Neural cell (in vitro differentiated cells): ENCODE measurements around the gene AGPAT3. TPM values are rescaled to one million over a fixed set of nuclear protein-coding genes. Genes with fewer than 3 reads are reported as not detected.

ENCODE experiments used
- H2AFZ ChIP-seq: fragments of 200-600, 300-800 bp; sonication (generic), shearing (Covaris generic); 2 replicates; pipeline ENCODE4 v1.6.0; 2014; ENCODE audit warnings: low read depth, mild to moderate bottlenecking, antibody characterized with exemption, low read length, moderate library complexity
- H3F3A ChIP-seq: fragments of 200-600 bp; shearing (Covaris generic); 2 replicates; pipeline ENCODE4 v1.6.1; 2016; ENCODE audit warnings: mild to moderate bottlenecking, moderate library complexity, mixed read lengths, antibody characterized with exemption, low read length; ENCODE audit not compliant: insufficient read depth, poor library complexity, severe bottlenecking
- H3K27ac ChIP-seq: fragments of 200-600, 300-800 bp; sonication (generic), shearing (Covaris generic); 2 replicates; pipeline ENCODE4 v1.5.1; 2014; ENCODE audit warnings: mild to moderate bottlenecking, low read length, moderate library complexity
- H3K27me3 ChIP-seq: fragments of 300-800, 200-600 bp; sonication (generic), shearing (Covaris generic); 2 replicates; pipeline ENCODE4 v1.6.0; 2014; ENCODE audit warnings: mild to moderate bottlenecking, low read depth, low read length, moderate library complexity; ENCODE audit not compliant: insufficient read depth
- H3K36me3 ChIP-seq: fragments of 300-800, 200-600 bp; sonication (generic), shearing (Covaris generic); 2 replicates; pipeline ENCODE4 v1.5.1; 2014; ENCODE audit warnings: mild to moderate bottlenecking, antibody characterized with exemption, low read length, moderate library complexity; ENCODE audit not compliant: insufficient read depth
- H3K4me2 ChIP-seq: fragments of 300-800, 200-600 bp; sonication (generic), shearing (Covaris generic); 2 replicates; pipeline ENCODE4 v1.6.0; 2014; ENCODE audit warnings: mild to moderate bottlenecking, low read length
- H3K4me3 ChIP-seq: fragments of 300-800, 200-600 bp; sonication (generic), shearing (Covaris generic); 2 replicates; pipeline ENCODE4 v1.5.1; 2014; ENCODE audit warnings: mild to moderate bottlenecking, low read length, moderate library complexity
- H3K79me2 ChIP-seq: fragments of 200-600 bp; shearing (Covaris generic); replicated peaks from 2 replicates; pipeline ENCODE4 v1.6.0; 2014; ENCODE audit warnings: mild to moderate bottlenecking, low read length, moderate library complexity; ENCODE audit not compliant: insufficient read depth
- H3K9ac ChIP-seq: fragments of 300-800, 200-600 bp; sonication (generic), shearing (Covaris generic); 2 replicates; pipeline ENCODE4 v1.6.1; 2016; ENCODE audit warnings: mild to moderate bottlenecking, low read length, mixed read lengths
- H3K9me2 ChIP-seq: fragments of 200-600 bp; shearing (Covaris generic); 2 replicates; pipeline ENCODE4 v1.6.1; 2016; ENCODE audit warnings: mild to moderate bottlenecking, low read length, mixed read lengths; ENCODE audit not compliant: insufficient read depth
- H3K9me3 ChIP-seq: fragments of 200-600, 300-800 bp; sonication (generic), shearing (Covaris generic); 2 replicates; pipeline ENCODE4 v1.6.1; 2016; ENCODE audit warnings: mild to moderate bottlenecking, mixed run types, low read length, moderate library complexity, mixed read lengths
- H4K20me1 ChIP-seq: fragments of 200-600 bp; shearing (Covaris generic); 2 replicates; pipeline ENCODE4 v1.6.1; 2016; ENCODE audit warnings: mild to moderate bottlenecking, mixed run types; ENCODE audit not compliant: insufficient read depth
- EP300 ChIP-seq: fragments of 450-650 bp; conservative IDR thresholded peaks from 2 replicates; pipeline ENCODE4 v1.6.1; 2014; ENCODE audit warnings: antibody characterized with exemption, mild to moderate bottlenecking, moderate library complexity; ENCODE audit not compliant: poor library complexity, severe bottlenecking
- EZH2 ChIP-seq: fragments of 200-600, 300-800 bp; shearing (Covaris generic), sonication (generic); IDR thresholded peaks from 2 replicates; pipeline ENCODE4 v1.6.1; 2014; ENCODE audit warnings: antibody characterized with exemption, low read length, borderline replicate concordance, mild to moderate bottlenecking; ENCODE audit not compliant: insufficient read depth, poor library complexity, severe bottlenecking
- MXI1 ChIP-seq: fragments of 450-650 bp; conservative IDR thresholded peaks from 2 replicates; pipeline ENCODE4 v1.6.1; 2014; ENCODE audit warnings: antibody characterized with exemption, mild to moderate bottlenecking; ENCODE audit not compliant: poor library complexity, severe bottlenecking
- POLR2AphosphoS5 ChIP-seq: IDR thresholded peaks from 2 replicates; pipeline ENCODE4 v1.6.1; 2012
- RAD21 ChIP-seq: fragments of 450-650 bp; conservative IDR thresholded peaks from 2 replicates; pipeline ENCODE4 v1.6.1; 2014; ENCODE audit warnings: antibody characterized with exemption, mild to moderate bottlenecking, moderate library complexity
- SMC3 ChIP-seq: fragments of 450-650 bp; conservative IDR thresholded peaks from 2 replicates; pipeline ENCODE4 v1.6.1; 2014; ENCODE audit warnings: antibody characterized with exemption, mild to moderate bottlenecking, moderate library complexity; ENCODE audit not compliant: poor library complexity
- TAF1 ChIP-seq: IDR thresholded peaks from 2 replicates; pipeline ENCODE4 v1.6.1; 2012; ENCODE audit warnings: low read depth
- polyA plus RNA-seq: library from polyadenylated mRNA; depleted of rRNA; stranded (reverse); fragments of >200 nt; gene quantifications from 2 replicates; pipeline ENCODE4 v1.2.3, GENCODE V29; 2014
- TF ChIP-seq, protein P1 (sequence below): fragments of 450-650 bp; IDR thresholded peaks from 2 replicates; pipeline ENCODE4 v1.5.1; 2014; ENCODE audit warnings: antibody characterized with exemption, mild to moderate bottlenecking, moderate library complexity; ENCODE audit not compliant: poor library complexity, severe bottlenecking
- TF ChIP-seq, protein P2 (sequence below): IDR thresholded peaks from 2 replicates; pipeline ENCODE4 v1.6.1; 2012; ENCODE audit warnings: borderline replicate concordance

AGPAT3 gene
- polyA plus RNA-seq, 1 donor from 2014 or later = 8.4 TPM

DNA sequence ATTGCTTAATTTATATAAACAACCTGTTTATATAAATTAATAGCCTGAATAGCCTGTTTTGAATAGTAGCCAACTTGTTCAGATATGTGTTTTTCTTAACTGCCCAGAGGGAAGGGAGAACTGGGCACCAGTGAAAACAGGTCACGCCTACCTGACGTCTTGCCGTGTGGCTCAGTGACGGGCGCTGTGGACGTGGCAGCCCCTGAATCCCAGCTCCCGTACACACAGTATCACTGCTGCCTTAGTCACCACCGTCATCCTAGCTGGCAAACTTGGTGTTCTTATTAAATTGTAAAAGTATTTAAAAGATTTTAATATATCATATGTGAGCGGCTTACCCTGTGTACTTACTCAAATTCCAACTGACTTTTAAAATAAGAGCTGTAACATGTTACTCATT, 111.6 kb downstream of the AGPAT3 start:
- Histone ChIP-seq H3K9me2 (no peaks in the 10 kb centered on the region), H2AFZ (no peak overlapping the region), H3K27me3 (no peaks in the 10 kb centered on the region), H4K20me1 (no peaks in the 10 kb centered on the region), H3K36me3 (no peaks in the 10 kb centered on the region), H3F3A (no peaks in the 10 kb centered on the region), H3K79me2 (no peaks in the 10 kb centered on the region), H3K9me3 (no peaks in the 10 kb centered on the region), H3K9ac (no peak overlapping the region), H3K4me2 (no peak overlapping the region), H3K27ac (no peak overlapping the region), H3K4me3 (no peak overlapping the region)
- no peak for TF ChIP-seq EP300
- TF ChIP-seq, protein P1, sequence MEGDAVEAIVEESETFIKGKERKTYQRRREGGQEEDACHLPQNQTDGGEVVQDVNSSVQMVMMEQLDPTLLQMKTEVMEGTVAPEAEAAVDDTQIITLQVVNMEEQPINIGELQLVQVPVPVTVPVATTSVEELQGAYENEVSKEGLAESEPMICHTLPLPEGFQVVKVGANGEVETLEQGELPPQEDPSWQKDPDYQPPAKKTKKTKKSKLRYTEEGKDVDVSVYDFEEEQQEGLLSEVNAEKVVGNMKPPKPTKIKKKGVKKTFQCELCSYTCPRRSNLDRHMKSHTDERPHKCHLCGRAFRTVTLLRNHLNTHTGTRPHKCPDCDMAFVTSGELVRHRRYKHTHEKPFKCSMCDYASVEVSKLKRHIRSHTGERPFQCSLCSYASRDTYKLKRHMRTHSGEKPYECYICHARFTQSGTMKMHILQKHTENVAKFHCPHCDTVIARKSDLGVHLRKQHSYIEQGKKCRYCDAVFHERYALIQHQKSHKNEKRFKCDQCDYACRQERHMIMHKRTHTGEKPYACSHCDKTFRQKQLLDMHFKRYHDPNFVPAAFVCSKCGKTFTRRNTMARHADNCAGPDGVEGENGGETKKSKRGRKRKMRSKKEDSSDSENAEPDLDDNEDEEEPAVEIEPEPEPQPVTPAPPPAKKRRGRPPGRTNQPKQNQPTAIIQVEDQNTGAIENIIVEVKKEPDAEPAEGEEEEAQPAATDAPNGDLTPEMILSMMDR = no peak
- no peak for TF ChIP-seq SMC3
- no peak for TF ChIP-seq POLR2AphosphoS5
- TF ChIP-seq EZH2 = no peak
- TF ChIP-seq MXI1 = no peak

DNA sequence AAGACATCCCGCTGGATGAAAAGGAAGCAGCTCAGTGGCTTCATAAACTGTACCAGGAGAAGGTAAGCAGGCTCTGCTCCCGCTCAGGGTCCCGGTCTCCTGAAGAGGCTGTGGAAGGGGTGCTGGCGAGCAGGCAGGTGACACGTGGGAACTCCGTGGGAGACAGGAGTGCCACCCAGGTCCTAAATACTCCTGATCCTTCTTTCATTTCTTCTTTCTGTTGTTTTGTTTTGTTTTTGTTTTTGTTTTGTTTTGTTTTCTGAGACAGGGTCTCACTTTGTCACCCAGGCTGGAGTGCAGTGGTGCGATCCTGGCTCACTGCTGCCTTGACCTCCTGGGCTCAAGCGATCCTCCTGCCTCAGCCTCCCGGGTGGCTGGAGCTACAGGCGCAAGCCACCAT, 113.0 kb downstream of the AGPAT3 start:
- Histone ChIP-seq H3K4me3 (no peak overlapping the region), H2AFZ (no peak overlapping the region), H3K4me2 (no peak overlapping the region), H4K20me1 (no peaks in the 10 kb centered on the region), H3K27me3 (no peaks in the 10 kb centered on the region), H3K36me3 (no peaks in the 10 kb centered on the region), H3K9ac (no peak overlapping the region), H3K9me2 (no peaks in the 10 kb centered on the region), H3K79me2 (no peaks in the 10 kb centered on the region), H3F3A (no peaks in the 10 kb centered on the region), H3K27ac (no peak overlapping the region), H3K9me3 (no peaks in the 10 kb centered on the region)
- TF ChIP-seq POLR2AphosphoS5 = no peak
- TF ChIP-seq EP300 = no peak
- no peak for TF ChIP-seq SMC3
- TF ChIP-seq MXI1 = no peak
- no peak for TF ChIP-seq RAD21
- TF ChIP-seq, protein P2, sequence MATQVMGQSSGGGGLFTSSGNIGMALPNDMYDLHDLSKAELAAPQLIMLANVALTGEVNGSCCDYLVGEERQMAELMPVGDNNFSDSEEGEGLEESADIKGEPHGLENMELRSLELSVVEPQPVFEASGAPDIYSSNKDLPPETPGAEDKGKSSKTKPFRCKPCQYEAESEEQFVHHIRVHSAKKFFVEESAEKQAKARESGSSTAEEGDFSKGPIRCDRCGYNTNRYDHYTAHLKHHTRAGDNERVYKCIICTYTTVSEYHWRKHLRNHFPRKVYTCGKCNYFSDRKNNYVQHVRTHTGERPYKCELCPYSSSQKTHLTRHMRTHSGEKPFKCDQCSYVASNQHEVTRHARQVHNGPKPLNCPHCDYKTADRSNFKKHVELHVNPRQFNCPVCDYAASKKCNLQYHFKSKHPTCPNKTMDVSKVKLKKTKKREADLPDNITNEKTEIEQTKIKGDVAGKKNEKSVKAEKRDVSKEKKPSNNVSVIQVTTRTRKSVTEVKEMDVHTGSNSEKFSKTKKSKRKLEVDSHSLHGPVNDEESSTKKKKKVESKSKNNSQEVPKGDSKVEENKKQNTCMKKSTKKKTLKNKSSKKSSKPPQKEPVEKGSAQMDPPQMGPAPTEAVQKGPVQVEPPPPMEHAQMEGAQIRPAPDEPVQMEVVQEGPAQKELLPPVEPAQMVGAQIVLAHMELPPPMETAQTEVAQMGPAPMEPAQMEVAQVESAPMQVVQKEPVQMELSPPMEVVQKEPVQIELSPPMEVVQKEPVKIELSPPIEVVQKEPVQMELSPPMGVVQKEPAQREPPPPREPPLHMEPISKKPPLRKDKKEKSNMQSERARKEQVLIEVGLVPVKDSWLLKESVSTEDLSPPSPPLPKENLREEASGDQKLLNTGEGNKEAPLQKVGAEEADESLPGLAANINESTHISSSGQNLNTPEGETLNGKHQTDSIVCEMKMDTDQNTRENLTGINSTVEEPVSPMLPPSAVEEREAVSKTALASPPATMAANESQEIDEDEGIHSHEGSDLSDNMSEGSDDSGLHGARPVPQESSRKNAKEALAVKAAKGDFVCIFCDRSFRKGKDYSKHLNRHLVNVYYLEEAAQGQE = no peak
- TF ChIP-seq EZH2 = no peak
- TF ChIP-seq, protein P1 = no peak
- no peak for TF ChIP-seq TAF1
